Muscle of leg (tissue), 11 donors: ENCODE data around the gene SETD3. TPM values are rescaled to one million over a fixed set of nuclear protein-coding genes. Genes with fewer than 3 reads are reported as not detected.

ENCODE experiments used
- DNase-seq: peaks from one replicate; pipeline ENCODE4 v3.0.0; 2013
- H3K27ac ChIP-seq: one replicate; pipeline ENCODE4 v1.5.1; 2013; ENCODE audit warnings: mild to moderate bottlenecking, low read length, control low read depth
- H3K27me3 ChIP-seq: one replicate; pipeline ENCODE4 v1.6.1; 2013; ENCODE audit warnings: low read length; ENCODE audit not compliant: control insufficient read depth, insufficient read depth
- H3K36me3 ChIP-seq: one replicate; pipeline ENCODE4 v1.6.1; 2013; ENCODE audit warnings: low read length; ENCODE audit not compliant: control insufficient read depth, insufficient read depth
- H3K4me1 ChIP-seq: one replicate; pipeline ENCODE4 v1.6.1; 2013; ENCODE audit warnings: low read length; ENCODE audit not compliant: control insufficient read depth, insufficient read depth
- H3K4me3 ChIP-seq: one replicate; pipeline ENCODE4 v1.5.1; 2013; ENCODE audit warnings: low read length, control low read depth
- H3K9me3 ChIP-seq: replicated peaks from 2 replicates; pipeline ENCODE4 v1.6.1; 2013; ENCODE audit warnings: low read depth, low read length; ENCODE audit not compliant: control insufficient read depth
- WGBS: methylation state at CpG from one replicate; pipeline ENCODE4 v1.1.5; 2013; ENCODE audit warnings: missing lambda C conversion rate; ENCODE audit not compliant: insufficient coverage; 5-methylcytosine and 5-hydroxymethylcytosine counted together
- polyA plus RNA-seq, 8 donors: library from polyadenylated mRNA; unstranded; fragments of 120-200 nt; gene quantifications; one replicate each; pipeline versions ENCODE4 v1.2.1 to v1.2.3, GENCODE V29; 2013; ENCODE audit warnings: inconsistent platforms in 1 of 8, low replicate concordance in 1 of 8; ENCODE audit not compliant: insufficient read length in 8 of 8, insufficient read depth in 1 of 8
- total RNA-seq: library from RNA; stranded (reverse); fragments of 120-200 nt; gene quantifications from one replicate; pipeline ENCODE4 v1.2.4, GENCODE V29; 2013

Gene SETD3
- total and polyA plus RNA-seq, 9 donors, result 53.3 to 99.2 (median 61.1) TPM

GRCh38 chr14:99522934-99523703 lies 42.5 kb upstream of the SETD3 start:
- no peaks in the 10 kb centered on the region for H3K36me3 ChIP-seq
- DNase-seq, result no peak
- H3K27ac ChIP-seq, result no peak overlapping the region
- H3K4me3 ChIP-seq, result no peak overlapping the region
- no peaks in the 10 kb centered on the region for H3K9me3 ChIP-seq
- H3K27me3 ChIP-seq, result no peaks in the 10 kb centered on the region
- H3K4me1 ChIP-seq, result peaks cover 27% of the 10 kb centered on the region
- 57% methylated on average over 6 of the region's 14 CpGs for WGBS

- H3K36me3 ChIP-seq, result no peaks in the 10 kb centered on the region
- DNase-seq, result no peak
- H3K27me3 ChIP-seq, result no peaks in the 10 kb centered on the region
- H3K27ac ChIP-seq, result no peak overlapping the region
- H3K4me1 ChIP-seq, result peaks cover 27% of the 10 kb centered on the region
- no peak overlapping the region for H3K4me3 ChIP-seq
- 40% methylated on average over 2 of the region's 12 CpGs for WGBS
- H3K9me3 ChIP-seq, result no peaks in the 10 kb centered on the region
Observed at GRCh38 chr14:99522457-99522891, 41.8 kb upstream of the SETD3 start.

GRCh38 chr14:99522025-99522401 lies 41.4 kb upstream of the SETD3 start:
- Histone ChIP-seq H3K27me3 (no peaks in the 10 kb centered on the region), H3K36me3 (no peaks in the 10 kb centered on the region), H3K27ac (no peak overlapping the region), H3K4me1 (peaks cover 27% of the 10 kb centered on the region), H3K4me3 (no peak overlapping the region), H3K9me3 (no peaks in the 10 kb centered on the region)
- WGBS, result 73% methylated on average over 12 of the region's 18 CpGs
- DNase-seq, result no peak

GRCh38 chr14:99521176-99522024 lies 40.7 kb upstream of the SETD3 start:
- DNase-seq, result no peak
- H3K9me3 ChIP-seq, result no peaks in the 10 kb centered on the region
- H3K4me1 ChIP-seq, result peaks cover 27% of the 10 kb centered on the region
- no peak overlapping the region for H3K4me3 ChIP-seq
- no peaks in the 10 kb centered on the region for H3K36me3 ChIP-seq
- WGBS, result 84% methylated on average over 22 of the region's 25 CpGs
- no peaks in the 10 kb centered on the region for H3K27me3 ChIP-seq
- no peak overlapping the region for H3K27ac ChIP-seq

GRCh38 chr14:99520571-99521081 lies 40.0 kb upstream of the SETD3 start:
- H3K4me3 ChIP-seq, result no peak overlapping the region
- WGBS, result 82% methylated on average over 11 of the region's 11 CpGs
- peaks cover 27% of the 10 kb centered on the region for H3K4me1 ChIP-seq
- no peak overlapping the region for H3K27ac ChIP-seq
- no peaks in the 10 kb centered on the region for H3K9me3 ChIP-seq
- H3K27me3 ChIP-seq, result no peaks in the 10 kb centered on the region
- DNase-seq, result no peak
- no peaks in the 10 kb centered on the region for H3K36me3 ChIP-seq

GRCh38 chr14:99519931-99520421 lies 39.3 kb upstream of the SETD3 start:
- no peak overlapping the region for H3K4me3 ChIP-seq
- H3K27ac ChIP-seq, result no peak overlapping the region
- no peaks in the 10 kb centered on the region for H3K9me3 ChIP-seq
- no peak for DNase-seq
- 76% methylated on average over 5 of the region's 6 CpGs for WGBS
- H3K36me3 ChIP-seq, result no peaks in the 10 kb centered on the region
- H3K27me3 ChIP-seq, result no peaks in the 10 kb centered on the region
- H3K4me1 ChIP-seq, result peaks cover 22% of the 10 kb centered on the region

GRCh38 chr14:99519347-99519881 lies 38.8 kb upstream of the SETD3 start:
- no peaks in the 10 kb centered on the region for H3K36me3 ChIP-seq
- no peak for DNase-seq
- H3K27ac ChIP-seq, result no peak overlapping the region
- no peaks in the 10 kb centered on the region for H3K27me3 ChIP-seq
- no peaks in the 10 kb centered on the region for H3K9me3 ChIP-seq
- H3K4me3 ChIP-seq, result no peak overlapping the region
- H3K4me1 ChIP-seq, result peaks cover 18% of the 10 kb centered on the region
- WGBS, result 94% methylated on average over 4 of the region's 8 CpGs

- H3K27me3 ChIP-seq, result no peaks in the 10 kb centered on the region
- H3K9me3 ChIP-seq, result no peaks in the 10 kb centered on the region
- H3K4me3 ChIP-seq, result no peak overlapping the region
- no peak overlapping the region for H3K27ac ChIP-seq
- no peak for DNase-seq
- peaks cover 14% of the 10 kb centered on the region for H3K4me1 ChIP-seq
- peaks cover 3% of the 10 kb centered on the region for H3K36me3 ChIP-seq
- 33% methylated on average over 16 of the region's 21 CpGs for WGBS
Observed at GRCh38 chr14:99518441-99519346, 38.0 kb upstream of the SETD3 start.

GRCh38 chr14:99517643-99518381 lies 37.2 kb upstream of the SETD3 start:
- Histone ChIP-seq H3K9me3 (no peaks in the 10 kb centered on the region), H3K4me3 (no peak overlapping the region), H3K4me1 (peaks cover 5% of the 10 kb centered on the region), H3K36me3 (peaks cover 10% of the 10 kb centered on the region), H3K27me3 (no peaks in the 10 kb centered on the region), H3K27ac (no peak overlapping the region)
- WGBS, result 62% methylated on average over 15 of the region's 16 CpGs
- DNase-seq, result no peak
